GM19328 (cell line): ENCODE results near the gene DTX1.

ENCODE experiments used
- ATAC-seq: cut with Tn5 transposase; IDR thresholded peaks from one replicate; pipeline ENCODE4 v1.9.1; 2021; ENCODE audit warnings: mild to moderate bottlenecking, moderate library complexity; ENCODE audit not compliant: unreplicated experiment

Gene DTX1

GRCh38 chr12:113092607-113093408 lies 36.3 kb downstream of the DTX1 start:
- ATAC-seq, result no peak

DNA sequence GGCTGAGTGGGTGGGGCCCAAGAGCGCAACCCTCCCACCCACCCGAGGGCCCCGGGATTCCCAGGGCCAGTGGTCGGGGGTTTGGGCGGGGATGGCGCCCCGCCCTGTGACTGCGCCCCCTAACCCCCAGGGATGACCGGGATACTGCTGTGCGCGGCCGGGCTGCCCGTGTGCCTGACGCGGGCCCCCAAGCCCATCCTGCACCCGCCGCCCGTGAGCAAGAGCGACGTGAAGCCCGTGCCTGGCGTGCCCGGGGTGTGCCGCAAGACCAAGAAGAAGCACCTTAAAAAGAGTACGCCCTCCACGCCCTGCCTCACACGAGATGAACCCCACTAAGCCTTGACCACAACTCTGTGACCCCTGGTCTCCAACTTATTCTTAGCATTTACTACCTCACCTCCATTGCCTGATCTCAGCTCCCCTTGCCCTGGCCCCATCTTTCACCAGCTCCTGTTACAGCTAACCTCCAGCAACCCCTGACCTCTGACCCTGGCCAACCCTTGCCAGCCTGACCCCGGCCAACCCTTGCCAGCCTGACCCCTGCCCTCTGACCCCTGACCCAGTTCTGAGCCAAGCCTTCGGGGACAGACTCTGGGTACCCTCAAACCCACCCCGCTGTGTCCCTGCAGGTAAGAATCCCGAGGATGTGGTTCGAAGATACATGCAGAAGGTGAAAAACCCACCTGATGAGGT lies 37.0 kb downstream of the DTX1 start:
- ATAC-seq, result no peak

DNA sequence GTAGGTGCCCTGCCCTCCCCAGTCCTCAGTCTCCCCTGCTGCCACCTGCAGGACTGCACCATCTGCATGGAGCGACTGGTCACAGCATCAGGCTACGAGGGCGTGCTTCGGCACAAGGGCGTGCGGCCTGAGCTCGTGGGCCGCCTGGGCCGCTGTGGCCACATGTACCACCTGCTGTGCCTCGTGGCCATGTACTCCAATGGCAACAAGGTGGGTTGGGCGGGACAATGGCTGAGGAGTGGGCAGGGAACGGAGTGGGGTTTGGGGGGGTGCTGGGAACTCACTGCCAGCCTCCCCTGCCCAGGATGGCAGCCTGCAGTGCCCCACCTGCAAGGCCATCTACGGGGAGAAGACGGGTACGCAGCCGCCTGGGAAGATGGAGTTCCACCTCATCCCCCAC lies 38.2 kb downstream of the DTX1 start:
- no peak for ATAC-seq

DNA sequence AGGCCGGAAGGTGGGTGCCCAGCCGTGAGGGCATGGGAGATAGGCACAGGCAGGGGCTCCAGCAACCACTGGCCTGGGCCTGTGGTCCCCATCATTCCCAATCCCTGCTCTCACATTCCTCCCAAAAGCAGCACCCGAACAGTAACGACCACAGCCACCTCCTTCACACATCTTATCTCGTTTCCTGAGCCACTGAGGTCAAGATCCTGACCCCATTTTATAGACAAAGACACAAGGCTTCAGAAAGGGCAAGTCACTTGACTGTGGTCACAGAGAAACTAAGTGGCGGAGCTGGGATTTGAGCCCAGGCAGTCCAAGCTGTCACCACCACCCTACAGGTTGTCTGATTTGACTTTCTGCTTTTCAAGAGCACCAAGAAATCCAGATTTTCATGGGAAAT lies 38.9 kb downstream of the DTX1 start:
- ATAC-seq, result no peak

GRCh38 chr12:113096675-113097461 lies 40.3 kb downstream of the DTX1 start:
- ATAC-seq, result no peak

DNA sequence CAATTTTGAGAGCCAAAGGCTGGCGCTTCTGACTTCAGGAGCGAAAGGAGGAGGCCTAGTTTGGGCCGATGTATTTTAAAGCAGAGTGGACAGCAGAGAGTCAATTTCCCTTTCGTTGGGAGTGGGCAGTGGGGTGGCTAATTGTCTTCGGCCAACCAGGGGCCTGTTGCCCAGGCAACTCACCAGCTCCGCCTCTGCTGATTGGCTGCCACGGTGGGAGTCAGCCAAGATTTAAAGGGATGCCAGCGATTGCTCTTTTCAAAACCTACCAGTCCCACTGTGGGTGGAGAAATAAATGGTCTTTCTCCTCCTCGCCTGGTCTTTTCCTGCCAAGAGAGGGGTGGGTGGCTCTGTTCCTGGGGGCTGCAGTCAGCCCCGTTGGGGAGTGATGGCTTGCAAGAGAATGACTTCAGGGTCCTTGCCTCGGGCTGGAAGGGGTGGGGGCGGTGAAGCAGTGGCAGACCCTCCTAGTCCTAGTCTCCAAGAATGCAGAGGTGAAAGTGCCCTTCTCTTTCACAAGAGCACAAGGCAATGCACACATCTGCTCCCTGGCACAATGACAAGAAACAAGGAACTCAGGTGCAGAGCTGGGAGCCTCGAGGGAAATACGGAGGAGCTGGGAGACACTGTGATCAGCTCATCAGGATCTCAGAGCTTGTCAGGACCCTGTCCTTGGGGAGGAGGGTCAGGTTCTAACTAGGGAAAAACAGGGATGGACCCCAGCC lies 41.3 kb downstream of the DTX1 start:
- ATAC-seq, result no peak

GRCh38 chr12:113098441-113099028 lies 42.0 kb downstream of the DTX1 start:
- ATAC-seq, result no peak

DNA sequence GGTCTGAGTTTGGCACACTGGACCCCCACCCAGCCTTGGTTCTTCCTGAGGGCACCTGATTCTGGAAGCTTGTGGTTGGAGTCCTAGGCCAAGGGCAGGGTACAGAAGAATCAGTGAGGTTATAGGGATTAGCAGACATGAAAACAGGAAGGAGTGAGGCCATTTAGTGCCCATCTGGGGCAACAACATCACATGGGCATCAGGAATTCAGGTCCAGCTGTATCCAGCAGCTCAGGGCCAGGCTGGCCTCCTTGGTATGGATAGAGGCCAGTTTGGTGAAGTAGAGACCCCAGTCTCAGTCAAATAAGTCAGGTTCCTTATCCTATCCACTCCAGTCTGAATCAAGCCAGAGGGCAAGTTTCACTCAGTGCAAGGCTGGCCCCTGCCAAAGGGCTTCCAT lies 42.8 kb downstream of the DTX1 start:
- no peak for ATAC-seq

DNA sequence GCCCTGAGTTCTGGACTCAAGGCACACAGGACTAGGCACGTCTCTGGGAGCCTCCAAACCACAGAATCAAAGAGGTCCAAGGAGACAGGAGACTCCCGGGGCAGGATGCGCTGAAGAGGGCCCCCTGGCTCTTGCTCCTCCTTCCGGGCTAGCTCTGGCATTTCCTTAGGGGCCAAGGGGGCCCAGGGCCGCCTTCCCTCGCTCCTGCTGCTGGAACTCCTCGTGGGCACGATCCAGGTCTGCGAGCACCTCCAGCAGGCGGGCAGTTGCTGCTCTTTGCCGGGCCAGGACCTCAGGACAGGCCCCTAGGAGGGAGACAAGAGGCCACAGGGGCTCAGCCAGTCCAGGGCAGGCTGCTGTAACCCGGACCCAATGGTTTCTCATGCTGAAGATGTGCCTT lies 43.2 kb downstream of the DTX1 start:
- no peak for ATAC-seq

DNA sequence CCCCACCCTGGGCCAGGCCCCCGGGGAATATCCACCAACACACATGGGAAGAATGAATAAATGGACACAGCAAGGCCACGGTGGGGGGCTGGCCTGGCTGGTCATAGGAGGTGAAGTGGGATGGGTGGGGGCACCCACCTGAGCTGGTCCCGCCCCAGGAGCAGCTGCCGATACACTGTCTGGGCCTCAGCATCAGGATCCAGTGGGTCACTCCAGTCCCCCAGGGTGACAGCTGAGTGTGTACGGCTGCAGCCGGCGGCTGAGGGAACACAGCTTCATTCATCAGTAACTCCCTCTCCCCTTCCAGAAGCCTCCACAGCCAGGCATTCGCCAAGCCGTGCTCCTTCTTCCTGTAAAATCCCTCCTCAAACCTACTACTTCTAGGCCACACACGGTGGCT lies 45.2 kb downstream of the DTX1 start:
- no peak for ATAC-seq

- no peak for ATAC-seq
Measured at GRCh38 chr12:113102811-113103210, 46.3 kb downstream of the DTX1 start.

- ATAC-seq, result no peak
Measured at GRCh38 chr12:113103756-113104450, 47.4 kb downstream of the DTX1 start.

DNA sequence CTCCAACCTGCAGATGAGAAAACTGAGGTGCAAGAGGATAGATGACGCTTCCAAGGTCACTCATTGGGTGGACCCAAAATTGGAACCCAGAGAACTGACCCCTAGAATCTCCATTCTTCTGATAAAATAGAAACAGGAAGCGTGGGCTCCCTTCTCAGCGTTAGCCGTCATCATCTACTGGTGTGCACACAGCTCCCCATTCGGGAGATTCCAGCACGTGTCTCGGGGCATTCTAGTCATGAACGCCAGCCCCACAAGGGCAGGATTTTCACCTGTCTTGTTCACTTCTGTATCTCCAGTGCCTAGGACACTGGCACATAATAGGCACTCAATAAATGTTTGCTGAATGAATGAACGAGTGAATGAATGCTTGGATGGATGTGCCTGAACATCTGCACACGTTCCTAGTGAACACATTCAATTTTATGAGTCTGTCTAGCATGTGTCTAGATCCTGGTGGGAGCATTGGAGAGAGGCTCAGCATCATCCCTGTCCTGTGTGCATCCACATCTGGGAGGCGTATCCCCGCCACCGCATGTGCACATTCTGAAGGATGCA lies 48.5 kb downstream of the DTX1 start:
- ATAC-seq, result no peak

DNA sequence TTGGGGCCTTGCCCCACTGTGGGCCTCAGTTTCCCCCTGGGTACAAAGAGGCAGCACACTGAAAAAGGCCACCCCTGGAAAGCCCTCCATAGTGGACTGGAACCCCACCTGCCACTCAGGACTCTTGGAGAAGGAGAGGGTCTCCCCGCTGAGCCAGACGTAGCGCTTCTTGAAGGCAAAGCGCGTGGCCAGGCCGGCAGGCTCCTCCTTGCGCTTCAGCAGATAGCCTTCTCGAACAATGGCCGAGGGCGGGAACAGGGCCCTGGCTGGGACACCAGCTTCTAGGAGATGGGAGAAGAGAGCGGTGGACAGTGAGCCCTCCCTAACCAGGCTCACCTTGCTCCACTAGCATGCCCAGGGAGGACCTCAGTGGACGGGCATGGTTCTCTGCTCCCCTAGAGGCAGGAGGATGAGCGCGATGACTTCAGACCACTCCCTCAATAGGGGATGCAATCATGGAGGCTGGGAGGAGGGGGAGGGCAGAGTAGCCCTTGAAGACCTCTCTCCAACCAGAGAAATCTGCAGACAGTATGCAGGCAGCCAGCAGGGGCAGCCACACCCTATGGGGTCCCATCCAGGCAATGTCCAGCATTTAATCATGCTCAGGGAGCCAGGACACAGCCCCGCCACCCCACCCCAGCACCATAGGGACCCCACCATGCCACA lies 49.2 kb downstream of the DTX1 start:
- ATAC-seq, result no peak

DNA sequence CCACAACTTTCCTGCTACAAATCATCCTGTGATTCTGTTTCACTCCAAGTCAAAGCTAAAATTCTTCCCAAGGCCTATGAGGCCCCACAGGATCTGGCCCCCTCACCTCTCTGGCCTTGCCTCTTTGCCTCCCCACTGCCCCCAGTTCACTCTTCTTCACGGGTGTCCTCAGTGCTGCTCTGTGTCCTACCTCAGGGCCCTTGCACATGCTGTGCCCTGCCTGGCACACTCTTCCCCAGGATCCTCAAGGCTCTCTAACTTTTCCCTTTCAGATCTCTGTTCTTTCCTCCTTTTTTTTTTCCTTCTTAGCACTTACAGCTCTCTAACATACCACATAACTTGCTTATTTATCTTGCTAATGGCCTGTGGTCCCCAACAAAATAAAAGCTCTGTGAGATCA lies 49.8 kb downstream of the DTX1 start:
- ATAC-seq, result no peak

GRCh38 chr12:113108308-113108707 lies 51.8 kb downstream of the DTX1 start:
- ATAC-seq, result no peak

DNA sequence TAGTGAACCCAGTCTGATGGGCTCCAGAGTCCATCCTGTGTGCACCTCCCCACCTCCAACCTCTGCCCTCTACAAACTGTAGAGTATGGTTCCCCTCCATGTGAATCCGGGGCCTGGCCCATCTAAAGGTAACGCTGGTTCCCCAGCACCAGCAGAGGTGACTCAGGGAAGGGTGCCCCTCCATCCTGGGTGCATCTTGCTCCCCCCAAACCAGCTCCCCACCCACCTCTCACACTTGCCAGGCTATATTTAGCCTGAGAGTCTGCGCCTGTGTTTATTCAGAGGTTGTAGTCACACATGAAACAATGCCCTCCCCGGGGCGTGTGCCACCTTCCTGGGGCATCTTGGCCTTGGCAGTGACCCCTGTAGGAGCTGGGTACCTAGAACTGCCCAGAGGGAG lies 52.8 kb downstream of the DTX1 start:
- no peak for ATAC-seq

GRCh38 chr12:113109872-113110599 lies 53.5 kb downstream of the DTX1 start:
- no peak for ATAC-seq

- ATAC-seq, result no peak
Measured at GRCh38 chr12:113111247-113111646, 54.7 kb downstream of the DTX1 start.
